Right lobe of liver (tissue), 6 donors: Measurements from ENCODE around the gene NYNRIN. TPM values are rescaled to one million over a fixed set of nuclear protein-coding genes. Genes with fewer than 3 reads are reported as not detected.

Source experiments
- ATAC-seq, 4 donors: fragments of 200-7000 bp; cut with Tn5 transposase; one replicate each; pipeline ENCODE4 v1.9.1; 2020; ENCODE audit warnings: mild to moderate bottlenecking in 4 of 4, moderate library complexity in 4 of 4
- DNase-seq, 3 donors: peaks; one replicate each; pipeline ENCODE4 v3.0.0-alpha.2; 2020
- H3K27ac ChIP-seq, 3 donors: fragments of 200-600 bp; one replicate each; pipeline ENCODE4 v1.8.0; 2022
- H3K27me3 ChIP-seq, 2 donors: fragments of 200-600 bp; one replicate each; pipeline ENCODE4 v1.8.0; 2022
- H3K36me3 ChIP-seq, 4 donors: fragments of 200-600 bp; sonication (generic) in 1 of 4; one replicate each; pipeline versions ENCODE4 v1.5.1 to v1.8.0; 2017 to 2022; ENCODE audit warnings: control low read depth in 1 of 4
- H3K4me1 ChIP-seq, 4 donors: fragments of 200-600 bp; sonication (generic) in 1 of 4; one replicate each; pipeline versions ENCODE4 v1.5.1 to v1.8.0; 2017 to 2022; ENCODE audit warnings: control low read depth in 1 of 4
- H3K4me3 ChIP-seq, 3 donors: fragments of 200-600 bp; one replicate each; pipeline ENCODE4 v1.8.0; 2022
- H3K9me3 ChIP-seq, 4 donors: fragments of 200-600 bp; sonication (generic) in 1 of 4; one replicate each; pipeline versions ENCODE4 v1.5.1 to v1.8.0; 2017 to 2022; ENCODE audit warnings: control low read depth in 1 of 4
- POLR2A ChIP-seq: fragments of 450-650 bp; IDR thresholded peaks from one replicate; pipeline ENCODE4 v1.6.1; 2017; ENCODE audit warnings: antibody characterized with exemption, mild to moderate bottlenecking
- WGBS: methylation state at CpG from one replicate; pipeline ENCODE4 v1.1.6; 2018; ENCODE audit warnings: low coverage, low lambda C conversion rate; ENCODE audit not compliant: insufficient coverage; ENCODE audit errors: missing lambda C conversion rate; 5-methylcytosine and 5-hydroxymethylcytosine counted together
- intact Hi-C, 2 donors: fragments of 100-400 bp; cut with DNase I; formaldehyde crosslinking; loops; one replicate each; pipeline versions ENCODE4 v1.11.2 to v1.14.1; 2022
- total RNA-seq, 6 experiments: library from RNA; depleted of rRNA in 2 of 6; stranded (reverse); fragments of >200 nt in 2 of 6; fragmentation: NEBNext Ultra II Directional in 3 of 6; extraction: Animal tissue kit (Norgen Biotek cat#: 25700) in 3 of 6; gene quantifications; one replicate each; pipeline versions ENCODE4 v1.1.0 to v1.2.4, GENCODE V29; 2016 to 2023
- TF ChIP-seq, protein P1 (sequence below), 4 donors: fragments of 200-600 bp in 3 of 4; fragments of 450-650 bp in 1 of 4; IDR thresholded peaks; one replicate each; pipeline versions ENCODE4 v1.5.1 to v1.8.0; 2016 to 2022; ENCODE audit warnings: antibody characterized with exemption in 4 of 4, mild to moderate bottlenecking in 2 of 4
- donor health status: DM: no; HTN: yes; CAD: no.
- donor health status: DM: no; HTN: no; CAD: no.
- donor health status: DM: no; HTN: no; CAD: no.
- donor health status: DM: no; HTN: yes; CAD: no.
- donor health status: DM: no; HTN: yes; CAD: no.

NYNRIN gene
- total RNA-seq, 6 experiments from 2014 or later: 1.8 to 6.1 (median 2.7) TPM

GRCh38 chr14:24430682-24431568 is 32.1 kb downstream of the NYNRIN start:
- ATAC-seq (peak in 1 of 4 donors; percentile 11), DNase-seq (peak in 1 of 3 donors; percentile 37)
- peak overlapping the region; percentile 61 to 84 (median 82) for H3K4me3 ChIP-seq
- intact Hi-C loops: loop anchor here (5.0 kb wide), 2 partner anchors 64 to 99 kb away; partner anchors contain the start of gene NFATC4 (in 2 of the 2)
- 43% methylated on average over 1 of the region's 19 CpGs for WGBS
- peaks cover 0 to 27% (median 9%) of the 10 kb centered on the region in 4 donors for H3K36me3 ChIP-seq
- peaks cover 0 to 44% (median 17%) of the 10 kb centered on the region in 4 donors for H3K4me1 ChIP-seq
- no peaks in the 10 kb centered on the region for H3K27me3 ChIP-seq
- no peaks in the 10 kb centered on the region for H3K9me3 ChIP-seq
- TF ChIP-seq POLR2A: no peak
- TF ChIP-seq, protein P1, sequence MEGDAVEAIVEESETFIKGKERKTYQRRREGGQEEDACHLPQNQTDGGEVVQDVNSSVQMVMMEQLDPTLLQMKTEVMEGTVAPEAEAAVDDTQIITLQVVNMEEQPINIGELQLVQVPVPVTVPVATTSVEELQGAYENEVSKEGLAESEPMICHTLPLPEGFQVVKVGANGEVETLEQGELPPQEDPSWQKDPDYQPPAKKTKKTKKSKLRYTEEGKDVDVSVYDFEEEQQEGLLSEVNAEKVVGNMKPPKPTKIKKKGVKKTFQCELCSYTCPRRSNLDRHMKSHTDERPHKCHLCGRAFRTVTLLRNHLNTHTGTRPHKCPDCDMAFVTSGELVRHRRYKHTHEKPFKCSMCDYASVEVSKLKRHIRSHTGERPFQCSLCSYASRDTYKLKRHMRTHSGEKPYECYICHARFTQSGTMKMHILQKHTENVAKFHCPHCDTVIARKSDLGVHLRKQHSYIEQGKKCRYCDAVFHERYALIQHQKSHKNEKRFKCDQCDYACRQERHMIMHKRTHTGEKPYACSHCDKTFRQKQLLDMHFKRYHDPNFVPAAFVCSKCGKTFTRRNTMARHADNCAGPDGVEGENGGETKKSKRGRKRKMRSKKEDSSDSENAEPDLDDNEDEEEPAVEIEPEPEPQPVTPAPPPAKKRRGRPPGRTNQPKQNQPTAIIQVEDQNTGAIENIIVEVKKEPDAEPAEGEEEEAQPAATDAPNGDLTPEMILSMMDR (IDR thresholded peaks at IDR 0.05): no peak
- peak overlapping the region; percentile 95 to 99 (median 97) for H3K27ac ChIP-seq

GRCh38 chr14:24431569-24432258 is 32.9 kb downstream of the NYNRIN start:
- no peaks in the 10 kb centered on the region for H3K9me3 ChIP-seq
- peaks cover 0 to 34% (median 12%) of the 10 kb centered on the region in 4 donors for H3K36me3 ChIP-seq
- peak; percentile 90 to 94 (median 91) for DNase-seq
- peak overlapping the region in 2 of 3 donors; percentile 95 to 99 for H3K27ac ChIP-seq
- H3K27me3 ChIP-seq: no peaks in the 10 kb centered on the region
- no peak for TF ChIP-seq POLR2A
- TF ChIP-seq, protein P1 (IDR thresholded peaks at IDR 0.05): peak; percentile 90 to 94 (median 92)
- peaks cover 0 to 36% (median 14%) of the 10 kb centered on the region in 4 donors for H3K4me1 ChIP-seq
- peak; percentile 67 to 76 (median 69) for ATAC-seq
- intact Hi-C loops: loop anchor here (5.0 kb wide), 2 partner anchors 64 to 99 kb away; partner anchors contain the start of gene NFATC4 (in 2 of the 2)
- peak overlapping the region; percentile 61 to 84 (median 82) for H3K4me3 ChIP-seq
- 11% methylated on average over 8 of the region's 15 CpGs for WGBS

GRCh38 chr14:24432259-24433131 is 33.7 kb downstream of the NYNRIN start:
- TF ChIP-seq POLR2A: no peak
- TF ChIP-seq, protein P1 (IDR thresholded peaks at IDR 0.05): no peak
- ATAC-seq (no peak), DNase-seq (peak in 1 of 3 donors; percentile 31)
- Histone ChIP-seq H3K4me1 (peaks cover 0 to 35% (median 11%) of the 10 kb centered on the region in 4 donors), H3K27ac (no peak overlapping the region), H3K27me3 (no peaks in the 10 kb centered on the region), H3K9me3 (no peaks in the 10 kb centered on the region), H3K4me3 (no peak overlapping the region), H3K36me3 (peaks cover 0 to 42% (median 14%) of the 10 kb centered on the region in 4 donors)
- intact Hi-C loops: loop anchor here (5.0 kb wide), 2 partner anchors 65 to 100 kb away; partner anchors contain the start of gene NFATC4 (in 2 of the 2)
- 91% methylated on average over 6 of the region's 24 CpGs for WGBS
